ENCODE results near the gene NIM1K.
"Not testable (repeated sequence)": the region's sequence is repeated elsewhere in the genome, so short reads cannot be mapped to it uniquely, and the experiment has no call there.

The NIM1K gene

DNA sequence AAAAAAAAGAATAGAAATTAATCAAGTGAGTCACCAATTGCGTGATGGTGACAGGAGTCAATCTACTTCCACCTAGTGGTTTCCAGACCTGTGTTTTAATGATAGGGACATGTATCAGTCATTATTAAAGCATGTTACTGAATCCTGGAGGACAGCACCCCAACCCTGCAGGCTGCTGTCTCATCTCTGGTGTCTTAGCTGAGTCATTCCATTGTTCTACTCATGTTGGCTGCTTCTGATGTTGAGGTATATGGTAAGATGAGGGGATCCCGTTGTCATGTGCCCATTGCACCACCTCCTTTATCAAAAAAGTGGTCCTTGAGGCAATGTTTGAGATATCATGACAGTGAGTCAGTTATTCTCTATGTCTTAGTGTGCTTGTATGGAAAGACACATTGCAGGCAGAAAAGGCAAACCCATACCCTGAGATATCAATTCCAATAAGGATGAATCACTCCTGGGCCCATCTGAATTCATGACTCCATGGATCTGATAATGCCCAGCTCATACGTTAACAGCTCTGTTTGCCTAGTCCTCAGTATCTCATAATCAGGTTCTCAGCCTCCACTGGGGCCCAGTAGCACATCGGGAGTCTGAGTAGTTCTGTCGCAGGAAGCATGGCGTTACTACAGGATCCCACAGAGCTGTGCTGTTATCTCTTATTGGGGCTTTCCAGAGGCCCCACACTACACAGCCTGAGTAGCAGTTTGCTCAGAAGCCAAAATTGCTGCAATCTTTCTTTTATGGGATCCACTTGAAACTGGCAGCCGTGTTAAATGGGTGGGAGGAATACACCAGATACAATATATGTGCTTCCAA is 90.0 kb downstream of the NIM1K start:
- peak; percentile 91 for DNase-seq

DNA sequence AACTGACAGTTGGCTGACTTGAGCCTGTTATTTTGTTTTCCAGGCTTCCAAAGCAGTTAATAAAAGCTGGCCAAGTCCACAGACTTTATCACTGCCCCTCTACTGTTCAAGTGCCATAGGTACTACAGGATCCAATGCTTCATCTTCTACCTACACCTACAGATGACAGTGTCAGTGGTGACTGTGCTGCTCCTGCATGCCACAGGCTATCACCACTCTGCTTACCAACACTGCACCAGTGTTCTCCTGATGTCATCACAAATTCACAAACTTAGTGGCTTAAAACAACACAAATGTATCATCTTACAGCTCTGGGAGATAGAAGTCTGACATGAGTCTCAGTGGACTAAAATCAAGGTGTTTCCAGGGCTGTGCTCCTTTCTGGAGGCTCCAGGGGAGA is 94.6 kb downstream of the NIM1K start:
- DNase-seq: no peak

DNA sequence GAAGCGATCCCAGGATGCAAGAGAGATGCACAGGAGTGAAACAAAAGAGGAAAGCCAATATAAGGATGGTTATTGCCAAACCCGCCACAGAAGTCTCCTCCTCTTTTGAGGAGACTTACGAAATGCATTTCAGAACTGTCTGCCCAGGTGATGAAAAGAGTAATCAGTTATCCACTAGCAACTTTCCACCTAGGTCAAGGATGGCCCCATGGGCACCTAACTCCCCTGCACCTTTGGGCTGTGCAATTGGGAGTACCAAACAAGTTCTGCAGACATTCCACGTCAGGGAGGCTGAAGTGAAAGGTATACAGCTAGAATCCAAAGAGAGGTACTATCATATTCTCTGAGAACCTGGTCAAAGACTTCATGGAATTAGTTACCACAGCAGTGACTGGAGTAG is 95.5 kb downstream of the NIM1K start:
- no peak for DNase-seq

DNA sequence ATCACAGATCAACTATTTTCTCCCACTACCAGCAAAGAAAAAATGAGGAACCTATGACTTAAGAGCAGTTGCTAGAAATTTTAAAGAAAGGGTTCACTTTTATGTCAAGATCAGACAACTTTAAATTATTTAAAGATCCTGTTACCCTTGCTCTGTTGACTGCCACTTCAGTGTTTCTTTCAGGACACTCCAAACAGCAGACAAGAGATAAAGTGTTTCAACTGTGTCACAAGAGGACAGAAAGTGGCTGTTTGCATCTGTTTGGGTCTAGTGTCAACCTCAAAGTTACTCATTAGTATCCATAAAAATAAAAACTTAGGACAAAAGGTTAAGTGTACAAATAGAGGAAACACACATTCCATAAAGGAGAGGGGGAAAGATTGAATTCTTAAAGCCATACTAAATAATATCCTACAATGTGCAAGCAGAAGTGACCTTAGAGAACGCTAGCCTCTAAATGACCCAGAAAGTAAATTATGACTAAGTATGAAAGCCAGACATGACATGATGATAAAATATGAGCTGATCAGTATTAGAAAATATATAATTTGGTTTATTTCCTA is 96.3 kb downstream of the NIM1K start:
- no peak for DNase-seq

DNA sequence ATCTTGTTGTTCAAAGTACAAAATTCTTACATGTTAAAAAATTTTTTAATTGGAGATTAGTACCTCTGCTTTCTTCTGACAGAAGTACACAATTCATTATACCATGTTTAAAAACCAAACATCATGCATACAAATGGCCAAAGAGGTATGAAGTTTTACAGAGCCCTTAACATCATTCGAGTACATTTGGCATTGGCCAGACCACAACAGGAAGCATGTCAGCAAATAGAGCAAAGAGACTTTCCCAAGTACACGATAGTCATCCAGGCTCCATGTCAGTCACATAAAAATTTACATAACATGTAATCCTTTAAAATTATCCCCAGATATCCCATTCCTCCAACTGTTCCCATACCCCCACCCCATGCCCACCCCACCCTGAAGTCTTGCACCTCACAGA is 98.7 kb downstream of the NIM1K start:
- DNase-seq: no peak

DNA sequence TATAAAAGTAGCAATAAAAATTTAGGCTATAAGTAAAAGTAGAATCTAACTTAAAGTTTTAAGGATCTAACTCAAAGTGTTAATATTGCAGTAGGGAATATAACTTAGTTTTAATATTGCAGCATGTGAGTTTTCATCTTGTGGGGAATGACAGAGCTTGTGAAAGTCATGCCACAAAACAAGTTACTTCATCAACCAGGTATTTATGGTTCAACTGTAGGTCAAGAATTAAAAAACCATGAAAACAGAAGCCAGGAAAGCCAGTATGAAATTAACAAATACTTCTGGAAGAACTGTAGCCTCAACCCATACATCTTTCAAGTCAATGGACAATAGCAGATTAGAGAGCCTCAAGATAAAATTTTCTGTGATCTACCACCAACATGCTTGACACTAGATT is 102.2 kb downstream of the NIM1K start:
- peak; percentile 65 for DNase-seq

DNA sequence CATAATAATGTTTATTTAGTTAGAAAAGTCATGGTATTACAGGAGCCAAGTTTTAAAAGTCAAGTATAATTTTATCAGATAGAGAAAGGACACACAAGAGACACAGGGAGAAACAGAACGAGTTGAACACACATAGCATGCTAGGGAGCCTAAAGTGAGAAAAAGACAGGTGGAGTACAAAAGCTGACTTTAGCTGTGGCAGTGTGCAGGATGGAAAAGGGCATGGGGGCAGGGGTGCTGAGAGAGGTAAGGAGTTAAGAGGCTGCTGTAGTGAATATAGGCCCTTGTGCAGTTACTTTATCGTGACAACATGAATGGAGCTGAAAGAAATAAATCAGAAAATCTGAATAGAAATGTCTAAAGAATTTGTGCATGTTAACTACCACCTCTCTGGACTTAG is 103.2 kb downstream of the NIM1K start:
- no peak for DNase-seq

DNA sequence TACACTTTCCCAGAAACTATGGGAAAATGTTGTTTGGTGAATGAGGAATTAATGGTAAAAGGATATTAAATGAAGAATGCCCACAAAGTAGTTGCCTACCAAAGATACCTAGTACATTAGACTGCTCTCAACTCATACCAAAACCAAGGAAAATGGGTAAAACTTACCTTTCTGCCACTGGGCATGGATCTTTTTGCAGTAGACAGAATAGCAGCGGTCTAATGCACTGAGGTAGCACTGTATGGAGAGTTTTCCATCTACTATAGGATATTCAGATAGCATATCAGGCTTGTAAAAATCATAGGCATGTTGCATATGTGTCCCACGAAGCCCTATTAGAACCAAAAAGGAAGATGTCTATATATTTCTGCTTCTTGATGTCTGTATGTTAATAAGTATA is 104.8 kb downstream of the NIM1K start:
- no peak for DNase-seq

DNA sequence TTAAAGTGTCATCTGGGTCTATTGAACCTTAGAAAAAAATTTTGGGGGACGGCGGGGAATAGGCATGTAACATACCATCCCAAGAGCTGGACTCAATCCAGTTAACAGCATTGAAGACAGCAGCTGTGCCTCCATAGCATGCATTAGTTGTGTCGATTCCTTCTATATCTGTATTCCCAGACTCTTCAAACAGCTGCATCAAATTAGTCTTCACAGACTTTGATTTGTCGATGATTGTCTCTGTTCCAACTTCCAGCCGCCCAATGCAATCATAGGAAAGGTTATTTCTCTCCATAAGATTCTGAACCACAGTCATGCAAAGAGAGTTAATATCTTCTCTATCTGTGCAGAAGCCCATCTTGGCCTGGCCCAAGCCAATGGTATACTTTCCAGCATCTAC is 106.4 kb downstream of the NIM1K start:
- no peak for DNase-seq

DNA sequence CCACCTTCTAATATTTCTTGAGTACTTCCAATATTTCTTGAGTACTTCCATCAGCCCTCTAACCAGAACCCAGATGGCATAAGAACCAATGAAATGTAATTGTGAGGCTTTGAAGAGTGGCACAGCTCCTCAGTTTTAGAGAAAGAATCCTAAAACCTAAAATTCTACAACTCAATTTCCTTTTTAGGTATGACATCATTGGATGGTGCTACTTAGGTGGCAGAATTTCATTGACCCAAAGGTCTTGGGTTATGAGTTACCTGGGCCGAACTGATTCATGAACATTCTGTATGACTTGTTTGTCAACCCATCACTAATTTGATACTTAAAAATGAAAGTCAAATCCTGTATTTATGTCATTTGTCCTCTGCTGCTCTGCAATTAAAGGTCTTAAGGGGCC is 108.1 kb downstream of the NIM1K start:
- DNase-seq: no peak

DNA sequence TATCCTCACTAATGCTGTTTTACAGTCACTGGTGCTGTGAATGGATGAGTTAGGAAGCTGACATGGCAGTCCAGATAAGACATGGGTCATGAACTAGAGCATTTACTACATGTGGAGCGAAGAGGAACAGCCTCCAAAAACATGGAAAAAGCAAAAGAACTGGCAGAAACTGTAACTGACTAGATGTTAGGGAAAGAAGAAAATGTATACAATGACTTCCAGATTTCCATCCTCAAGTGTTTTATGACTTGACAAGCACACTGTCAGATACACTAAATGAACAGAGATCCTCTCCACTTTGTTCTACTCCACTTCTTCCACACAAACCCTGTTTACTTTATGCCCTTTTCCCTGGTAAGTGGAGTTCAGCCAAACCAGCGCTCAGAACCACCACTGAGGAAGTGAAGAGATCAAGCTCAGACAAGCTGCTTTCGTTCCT is 109.6 kb downstream of the NIM1K start:
- DNase-seq: no peak

DNA sequence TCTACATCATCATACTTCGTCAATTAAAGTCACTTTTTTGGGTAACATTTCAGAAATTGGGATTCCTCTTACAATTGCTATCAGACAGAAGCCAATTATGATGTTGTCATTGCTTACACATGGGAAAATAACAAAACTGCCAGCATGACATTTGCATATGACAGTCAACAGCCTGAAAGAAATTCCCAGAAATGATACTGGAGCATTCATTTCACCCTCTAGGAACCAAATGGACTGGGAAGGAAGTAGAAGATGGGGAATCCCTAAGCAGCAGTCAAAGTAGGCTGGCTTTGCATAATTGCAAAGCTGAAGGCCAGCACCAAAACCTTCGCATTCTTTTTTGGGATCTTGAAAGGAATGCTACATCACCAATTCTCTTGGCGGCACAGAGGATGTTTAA is 110.5 kb downstream of the NIM1K start:
- no peak for DNase-seq

DNA sequence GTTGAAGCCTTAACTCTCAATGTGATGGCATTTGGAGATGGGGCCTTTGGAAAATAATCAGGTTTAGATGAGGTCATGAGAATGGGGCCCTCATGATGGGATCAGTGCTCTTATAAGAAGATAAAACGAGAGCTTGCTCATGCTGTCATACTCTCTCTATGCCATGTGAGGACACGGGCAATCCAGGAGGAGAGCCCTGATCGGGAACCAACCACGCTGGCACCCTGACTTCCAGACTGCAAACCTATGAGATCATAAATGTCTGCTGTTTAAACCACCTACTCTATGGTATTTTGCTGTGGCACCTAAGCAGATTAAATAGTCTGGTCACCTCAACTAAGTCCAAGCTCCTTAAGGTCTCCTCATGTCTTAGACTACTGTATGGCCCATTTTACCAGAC is 111.2 kb downstream of the NIM1K start:
- no peak for DNase-seq

DNA sequence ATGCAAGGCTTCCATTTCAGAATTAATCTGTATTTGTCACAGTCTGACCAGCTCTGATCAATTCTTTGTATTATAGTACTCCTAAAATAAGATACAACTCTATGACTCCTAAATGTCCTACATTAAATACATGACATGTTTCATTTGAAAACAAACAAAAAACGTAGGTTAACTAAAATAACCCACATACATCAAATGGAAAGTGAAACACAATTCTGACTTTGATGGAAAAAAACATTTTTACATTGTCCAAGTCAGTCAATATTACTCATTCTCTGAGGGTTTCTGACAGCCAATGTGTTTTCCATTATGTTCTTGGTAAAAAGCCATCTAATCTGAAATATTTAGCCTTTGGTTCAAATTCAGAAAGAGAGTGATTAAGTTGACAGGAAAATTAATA is 112.5 kb downstream of the NIM1K start:
- DNase-seq: no peak

DNA sequence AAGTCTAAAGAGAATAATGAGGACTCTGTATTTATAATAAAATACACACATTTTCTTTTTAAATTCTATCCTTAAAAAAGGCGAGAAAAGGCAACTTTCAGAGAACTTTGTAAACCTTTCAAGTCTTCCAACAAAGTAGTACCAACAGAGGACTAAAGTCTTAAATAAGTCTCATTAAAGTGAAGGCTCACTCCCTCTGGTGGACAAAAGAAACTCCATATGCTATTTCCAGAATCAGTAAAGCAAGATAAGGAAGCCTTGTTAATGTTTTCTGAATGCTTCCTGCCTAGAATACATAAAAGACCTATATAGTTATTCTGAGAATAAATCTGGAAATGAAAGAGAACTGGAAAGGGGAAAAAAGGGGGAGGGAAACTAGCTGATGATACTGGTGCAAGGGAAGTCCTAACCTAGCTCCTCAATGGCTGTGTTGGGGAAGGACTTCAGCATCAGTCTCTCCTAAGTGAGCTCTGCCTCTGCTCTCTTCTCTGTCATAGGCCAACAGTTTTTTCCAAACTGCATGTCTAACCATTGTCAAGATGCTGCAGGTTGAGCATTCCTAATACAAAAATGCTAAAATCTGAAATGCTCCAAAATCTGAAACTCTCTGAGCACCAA is 114.0 kb downstream of the NIM1K start:
- peak; percentile 32 for DNase-seq

DNA sequence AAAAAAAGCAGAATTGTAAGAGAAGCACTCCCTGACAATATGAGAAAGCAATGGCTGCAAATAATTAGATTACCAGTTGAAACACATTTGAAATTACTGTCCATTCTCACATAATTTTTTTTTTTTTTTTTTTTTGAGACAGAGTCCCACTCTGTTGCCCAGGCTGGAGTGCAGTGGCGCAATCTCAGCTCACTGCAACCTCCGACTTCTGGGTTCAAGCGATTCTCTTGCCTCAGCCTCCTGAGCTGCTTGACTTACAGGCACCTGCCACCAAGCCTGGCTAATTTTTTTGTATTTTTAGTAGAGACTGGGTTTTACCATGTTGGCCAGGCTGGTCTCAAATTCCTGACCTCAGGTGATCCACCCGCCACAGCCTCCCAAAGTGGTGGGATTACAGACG is 114.9 kb downstream of the NIM1K start:
- not testable (repeated sequence) for DNase-seq

DNA sequence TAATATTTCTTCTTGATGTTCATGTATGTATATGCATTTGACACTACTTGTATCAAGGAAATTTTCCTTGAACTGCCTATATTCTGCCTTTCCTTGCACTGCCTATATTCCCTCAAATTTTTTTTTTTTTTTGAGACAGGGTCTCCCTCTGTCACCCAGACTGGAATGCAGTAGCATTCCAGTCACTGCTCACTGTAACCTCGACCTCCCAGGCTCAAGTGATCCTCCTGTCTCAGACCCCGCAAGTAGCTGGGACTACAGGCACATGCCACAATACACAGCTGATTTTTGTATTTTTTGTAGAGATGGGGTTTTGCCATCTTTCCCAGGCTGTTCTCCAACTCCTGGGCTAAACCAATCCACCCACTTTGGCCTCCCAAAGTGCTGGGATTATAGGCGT is 117.1 kb downstream of the NIM1K start:
- no peak for DNase-seq

DNA sequence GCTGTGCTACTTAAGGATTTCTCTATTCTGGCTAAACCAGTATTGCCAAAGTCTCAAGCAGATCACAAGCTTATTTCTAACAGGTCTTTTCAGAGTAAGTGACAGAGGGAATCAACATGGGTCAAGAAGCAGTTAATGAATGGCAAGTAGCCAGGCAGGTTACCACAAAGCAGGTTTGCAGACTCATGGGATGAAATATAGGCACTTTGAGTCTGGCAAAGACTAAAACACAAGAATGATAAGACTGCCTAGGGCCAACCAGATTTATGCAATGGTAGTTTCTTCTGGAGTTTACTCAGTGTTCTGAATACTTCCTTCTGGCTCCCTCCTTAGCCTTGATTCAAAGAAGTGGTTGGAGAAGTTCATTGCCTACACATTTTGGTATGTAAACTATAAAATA is 117.6 kb downstream of the NIM1K start:
- DNase-seq: no peak

DNA sequence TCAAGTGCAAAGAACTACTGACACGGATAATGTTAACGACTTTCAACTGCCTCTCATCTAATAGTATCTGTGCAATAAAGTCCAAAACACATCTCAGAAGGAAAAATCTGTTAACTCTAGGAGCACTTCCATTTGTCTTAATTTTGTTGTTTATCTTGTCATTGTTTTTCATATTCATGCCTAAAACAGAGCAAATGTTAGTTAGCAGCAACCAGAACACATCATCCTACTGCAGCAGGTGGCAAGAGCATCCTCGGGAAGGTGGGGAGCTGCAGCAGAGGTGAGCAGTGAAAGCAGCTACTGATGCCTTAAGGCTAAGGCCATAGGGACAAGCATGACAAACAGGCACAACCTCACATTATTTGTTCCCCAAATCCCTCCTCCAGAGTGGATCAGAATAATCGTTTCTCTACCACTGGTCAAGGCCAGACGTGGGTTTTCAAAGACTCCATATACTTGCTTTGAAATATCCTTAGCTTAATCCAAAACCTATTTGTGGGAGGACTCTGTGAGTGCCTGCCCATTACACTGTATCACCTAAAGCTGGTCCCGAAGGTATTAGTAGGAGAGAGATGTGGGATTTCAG is 120.1 kb downstream of the NIM1K start:
- DNase-seq: no peak

DNA sequence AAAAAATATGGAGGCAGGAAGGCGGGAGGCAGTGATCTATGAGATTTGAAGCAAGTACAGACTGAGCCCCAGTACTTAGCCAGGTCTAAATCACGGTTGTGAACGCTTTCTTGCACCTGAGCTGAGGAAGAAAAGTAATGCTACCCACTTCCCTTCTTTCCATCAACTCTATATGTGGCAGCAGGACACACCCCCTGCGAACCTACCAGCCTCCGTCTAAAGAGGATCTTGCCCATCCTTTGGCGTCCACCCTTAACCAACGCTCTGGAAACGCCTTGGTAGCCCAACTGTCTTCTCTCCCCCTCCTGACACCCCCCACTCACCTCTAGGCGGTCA is 120.6 kb downstream of the NIM1K start:
- DNase-seq: no peak

DNA sequence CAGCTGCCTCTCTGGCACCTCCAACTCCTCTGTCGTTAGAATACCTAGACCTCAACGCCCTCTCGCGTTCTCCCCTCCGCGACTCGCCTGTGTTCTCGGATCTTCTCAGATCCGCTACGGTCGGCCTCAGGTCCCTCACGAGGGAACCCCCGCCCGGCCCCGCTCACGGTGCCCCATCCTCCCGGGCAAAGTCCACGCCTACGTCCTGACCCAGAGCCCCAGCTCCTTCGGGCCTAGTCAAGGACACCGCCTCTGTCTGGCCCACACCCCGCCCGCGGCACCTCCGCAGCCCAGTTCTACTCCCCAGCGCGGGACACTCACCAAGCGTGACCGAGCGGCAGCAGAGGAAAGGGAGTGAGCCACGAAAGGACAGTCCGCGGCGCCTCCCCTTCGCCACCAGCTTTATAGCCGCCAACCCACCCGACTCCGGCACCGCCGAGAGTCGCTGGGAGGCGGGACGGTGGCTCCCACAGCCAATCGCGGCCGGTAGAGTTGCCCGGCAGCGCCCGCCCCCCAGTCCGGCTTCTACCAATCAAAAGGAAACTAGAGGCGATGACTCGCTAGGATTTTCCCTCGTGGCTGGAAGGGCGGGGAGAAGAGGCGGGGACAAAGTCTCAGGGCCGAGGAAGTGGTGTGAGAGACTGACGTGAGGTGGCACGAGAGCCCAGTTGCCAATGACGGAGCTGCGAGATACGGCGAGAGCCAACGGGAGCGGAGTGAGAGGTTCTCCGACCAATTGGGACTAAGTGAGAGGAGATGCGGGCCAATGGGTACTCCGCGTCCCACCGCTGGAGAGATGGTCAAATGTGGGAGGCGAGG is 121.2 kb downstream of the NIM1K start, which contains the start of gene HMGCS1:
Gene HMGCS1, minus strand, starts transcription at position 378 of the 819 bp plus-strand sequence. CDS start 14,447 bp downstream, outside the sequence.
- peak; percentile 100 for DNase-seq

DNA sequence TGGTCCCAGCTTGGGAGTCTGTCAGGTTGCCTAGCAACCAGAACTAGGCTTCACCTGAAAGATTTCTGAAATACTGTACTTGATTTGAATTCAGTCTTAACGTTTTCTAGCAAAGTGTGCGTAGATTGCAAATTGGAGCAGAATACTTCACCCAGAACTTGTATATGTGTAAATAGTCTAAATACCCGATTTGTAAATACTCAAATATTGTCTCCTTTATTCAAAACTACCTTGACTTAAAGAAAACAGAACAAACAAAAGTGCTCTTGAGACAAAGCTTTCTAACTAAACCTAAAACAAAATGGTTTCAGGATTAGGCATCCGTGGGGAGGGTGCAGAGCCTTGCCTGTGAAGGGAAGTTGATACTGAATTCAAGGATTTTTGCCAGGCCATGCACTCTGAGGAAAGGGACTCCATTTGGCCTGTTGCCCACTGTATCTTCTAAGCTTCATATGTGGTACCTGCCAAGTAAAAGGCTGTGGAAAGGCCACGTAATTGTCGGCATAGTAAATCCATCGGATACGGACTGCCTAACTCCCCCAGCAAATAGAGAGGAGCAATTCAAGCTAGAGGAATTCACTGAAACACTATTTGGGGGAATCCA is 121.9 kb downstream of the NIM1K start:
- peak; percentile 67 for DNase-seq

DNA sequence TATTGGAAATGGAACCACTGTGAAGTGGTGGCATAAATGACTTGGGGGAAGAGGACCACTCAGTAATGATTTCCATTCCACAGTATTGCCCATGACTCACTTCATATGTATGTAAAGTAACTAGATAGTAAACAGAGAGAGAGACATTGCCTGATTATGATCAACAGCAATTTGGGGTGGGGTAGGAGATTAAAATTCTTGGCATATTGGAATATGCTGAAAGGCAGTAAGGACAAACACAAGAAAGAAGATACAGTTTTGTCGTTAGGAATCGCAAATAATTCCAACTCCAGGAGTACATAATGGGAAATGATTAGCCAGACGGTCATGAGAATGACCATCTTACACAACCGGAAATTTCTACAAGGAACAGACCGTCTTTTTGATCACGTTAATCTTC is 122.7 kb downstream of the NIM1K start:
- DNase-seq: peak; percentile 12
